GM12878 (cell line): ENCODE data around the gene EMSY.

Experiments used
- POLR2A ChIP-seq: IDR thresholded peaks from 2 replicates; pipeline ENCODE4 v1.6.1; 2011; ENCODE audit warnings: low read depth, mild to moderate bottlenecking, low read length
- POLR2AphosphoS5 ChIP-seq: IDR thresholded peaks from 2 replicates; pipeline ENCODE4 v1.6.1; 2011; ENCODE audit warnings: mild to moderate bottlenecking, low read length, inconsistent platforms
- SIN3A ChIP-seq: IDR thresholded peaks from 2 replicates; pipeline ENCODE4 v1.6.1; 2012; ENCODE audit warnings: low read depth, low read length, improper control_type of control experiment
- SMARCA5 ChIP-seq: fragments of 450-650 bp; IDR thresholded peaks from 2 replicates; pipeline ENCODE4 v1.6.1; 2017; ENCODE audit warnings: mild to moderate bottlenecking
- USF1 ChIP-seq: IDR thresholded peaks from 2 replicates; pipeline ENCODE4 v1.6.1; 2011; ENCODE audit warnings: borderline replicate concordance, low read depth, mild to moderate bottlenecking, moderate library complexity, mixed read lengths, low read length; ENCODE audit not compliant: insufficient read depth; ENCODE audit errors: extremely low read length
- TF ChIP-seq, protein P1 (sequence below), 3 experiments: IDR thresholded peaks in 2 of 3; conservative IDR thresholded peaks in 1 of 3; 2 replicates each; pipeline ENCODE4 v1.5.1; 2011; ENCODE audit warnings: low read depth in 3 of 3, low read length in 3 of 3, mild to moderate bottlenecking in 3 of 3, control low read depth in 2 of 3, moderate library complexity in 2 of 3, inconsistent platforms in 1 of 3, mixed read lengths in 1 of 3; ENCODE audit not compliant: control insufficient read depth in 2 of 3, insufficient read depth in 1 of 3; ENCODE audit errors: extremely low read depth in 1 of 3
- TF ChIP-seq, protein P2 (sequence below): IDR thresholded peaks from 2 replicates; pipeline ENCODE4 v1.6.1; 2012; ENCODE audit warnings: mild to moderate bottlenecking, low read depth, low read length

GRCh38 chr11:76455331-76455730 is 10.5 kb downstream of the EMSY start:
- TF ChIP-seq POLR2A (no peak), POLR2AphosphoS5 (no peak), SIN3A (no peak), SMARCA5 (no peak), USF1 (no peak)
- TF ChIP-seq, protein P1, sequence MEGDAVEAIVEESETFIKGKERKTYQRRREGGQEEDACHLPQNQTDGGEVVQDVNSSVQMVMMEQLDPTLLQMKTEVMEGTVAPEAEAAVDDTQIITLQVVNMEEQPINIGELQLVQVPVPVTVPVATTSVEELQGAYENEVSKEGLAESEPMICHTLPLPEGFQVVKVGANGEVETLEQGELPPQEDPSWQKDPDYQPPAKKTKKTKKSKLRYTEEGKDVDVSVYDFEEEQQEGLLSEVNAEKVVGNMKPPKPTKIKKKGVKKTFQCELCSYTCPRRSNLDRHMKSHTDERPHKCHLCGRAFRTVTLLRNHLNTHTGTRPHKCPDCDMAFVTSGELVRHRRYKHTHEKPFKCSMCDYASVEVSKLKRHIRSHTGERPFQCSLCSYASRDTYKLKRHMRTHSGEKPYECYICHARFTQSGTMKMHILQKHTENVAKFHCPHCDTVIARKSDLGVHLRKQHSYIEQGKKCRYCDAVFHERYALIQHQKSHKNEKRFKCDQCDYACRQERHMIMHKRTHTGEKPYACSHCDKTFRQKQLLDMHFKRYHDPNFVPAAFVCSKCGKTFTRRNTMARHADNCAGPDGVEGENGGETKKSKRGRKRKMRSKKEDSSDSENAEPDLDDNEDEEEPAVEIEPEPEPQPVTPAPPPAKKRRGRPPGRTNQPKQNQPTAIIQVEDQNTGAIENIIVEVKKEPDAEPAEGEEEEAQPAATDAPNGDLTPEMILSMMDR (IDR thresholded peaks at IDR 0.05 in 2 of 3, conservative IDR thresholded peaks at IDR 0.05 in 1 of 3; ENCODE audit: control insufficient read depth in 2 of 3, extremely low read depth in 1 of 3, insufficient read depth in 1 of 3, low read depth in 3 of 3, low read length in 3 of 3): no peak
- TF ChIP-seq, protein P2, sequence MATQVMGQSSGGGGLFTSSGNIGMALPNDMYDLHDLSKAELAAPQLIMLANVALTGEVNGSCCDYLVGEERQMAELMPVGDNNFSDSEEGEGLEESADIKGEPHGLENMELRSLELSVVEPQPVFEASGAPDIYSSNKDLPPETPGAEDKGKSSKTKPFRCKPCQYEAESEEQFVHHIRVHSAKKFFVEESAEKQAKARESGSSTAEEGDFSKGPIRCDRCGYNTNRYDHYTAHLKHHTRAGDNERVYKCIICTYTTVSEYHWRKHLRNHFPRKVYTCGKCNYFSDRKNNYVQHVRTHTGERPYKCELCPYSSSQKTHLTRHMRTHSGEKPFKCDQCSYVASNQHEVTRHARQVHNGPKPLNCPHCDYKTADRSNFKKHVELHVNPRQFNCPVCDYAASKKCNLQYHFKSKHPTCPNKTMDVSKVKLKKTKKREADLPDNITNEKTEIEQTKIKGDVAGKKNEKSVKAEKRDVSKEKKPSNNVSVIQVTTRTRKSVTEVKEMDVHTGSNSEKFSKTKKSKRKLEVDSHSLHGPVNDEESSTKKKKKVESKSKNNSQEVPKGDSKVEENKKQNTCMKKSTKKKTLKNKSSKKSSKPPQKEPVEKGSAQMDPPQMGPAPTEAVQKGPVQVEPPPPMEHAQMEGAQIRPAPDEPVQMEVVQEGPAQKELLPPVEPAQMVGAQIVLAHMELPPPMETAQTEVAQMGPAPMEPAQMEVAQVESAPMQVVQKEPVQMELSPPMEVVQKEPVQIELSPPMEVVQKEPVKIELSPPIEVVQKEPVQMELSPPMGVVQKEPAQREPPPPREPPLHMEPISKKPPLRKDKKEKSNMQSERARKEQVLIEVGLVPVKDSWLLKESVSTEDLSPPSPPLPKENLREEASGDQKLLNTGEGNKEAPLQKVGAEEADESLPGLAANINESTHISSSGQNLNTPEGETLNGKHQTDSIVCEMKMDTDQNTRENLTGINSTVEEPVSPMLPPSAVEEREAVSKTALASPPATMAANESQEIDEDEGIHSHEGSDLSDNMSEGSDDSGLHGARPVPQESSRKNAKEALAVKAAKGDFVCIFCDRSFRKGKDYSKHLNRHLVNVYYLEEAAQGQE: no peak
